Measurements from ENCODE around the gene TAF1.

GRCh38 chrX:71509289-71509688 is 143.1 kb downstream of the TAF1 start:
- TF ChIP-seq POLR2AphosphoS5 (IDR thresholded peaks at IDR 0.05) (no peak), EP300 (IDR thresholded peaks at IDR 0.05) (no peak)
